Transverse colon (tissue), 4 donors: Measurements from ENCODE around the gene ELOB.

Experiments used
- CTCF ChIP-seq, 5 experiments: fragments of 200-600 bp in 3 of 5; fragments of 450-650 bp in 2 of 5; sonication (generic) in 3 of 5; IDR thresholded peaks; 1 replicate in 2 of 5; 2 replicates in 3 of 5; pipeline ENCODE4 v1.5.1; 2016 to 2017; ENCODE audit warnings: antibody characterized with exemption in 5 of 5, inconsistent platforms in 3 of 5, mild to moderate bottlenecking in 2 of 5, moderate library complexity in 1 of 5
- EP300 ChIP-seq: sonication (generic); formaldehyde crosslinking; IDR thresholded peaks from one replicate; pipeline ENCODE4 v1.6.1; 2017; ENCODE audit warnings: antibody characterized with exemption, low read depth
- POLR2A ChIP-seq: fragments of 450-650 bp; IDR thresholded peaks from one replicate; pipeline ENCODE4 v1.6.1; 2016; ENCODE audit warnings: antibody characterized with exemption, mild to moderate bottlenecking, moderate library complexity
- POLR2AphosphoS5 ChIP-seq, 3 donors: sonication (generic); formaldehyde crosslinking; IDR thresholded peaks; one replicate each; pipeline ENCODE4 v1.6.1; 2016; ENCODE audit warnings: antibody characterized with exemption in 3 of 3

- TF ChIP-seq CTCF (IDR thresholded peaks at IDR 0.05) (no peak), POLR2A (no peak), EP300 (no peak), POLR2AphosphoS5 (IDR thresholded peaks at IDR 0.05) (no peak)
Measured at GRCh38 chr16:2753733-2754020, 23.4 kb downstream of the ELOB start.
